ACHN (cell line): ENCODE measurements around the gene RAB7A.

Experiments
- DNase-seq: peaks from one replicate; pipeline ENCODE4 v3.0.0-alpha.2; 2015
- in situ Hi-C: cut with HindIII; loops from 2 replicates; pipeline ENCODE4 v1.10.0; 2017; ENCODE audit warnings: low sequenced_read_pairs, low pct_ligation_motif_present, low pct_unique_long_range_greater_than_20kb

RAB7A gene

GRCh38 chr3:128782282-128783146 lies 56.5 kb downstream of the RAB7A start:
- DNase-seq: no peak
- in situ Hi-C loops: no loop called here

- in situ Hi-C loops: no loop called here
- DNase-seq: no peak
Observed at GRCh38 chr3:128783774-128784173, 57.8 kb downstream of the RAB7A start.

- in situ Hi-C loops: no loop called here
- peak; percentile 72 for DNase-seq
Observed at GRCh38 chr3:128784232-128784631, 58.2 kb downstream of the RAB7A start.

- in situ Hi-C loops: no loop called here
- peak; percentile 45 for DNase-seq
Observed at GRCh38 chr3:128784843-128785242, 58.9 kb downstream of the RAB7A start.

GRCh38 chr3:128786434-128787020 lies 60.5 kb downstream of the RAB7A start:
- in situ Hi-C loops: no loop called here
- DNase-seq: peak; percentile 41

GRCh38 chr3:128787256-128788253 lies 61.6 kb downstream of the RAB7A start:
- DNase-seq: peak; percentile 64
- in situ Hi-C loops: no loop called here

- in situ Hi-C loops: no loop called here
- DNase-seq: no peak
Observed at GRCh38 chr3:128788268-128788869, 62.4 kb downstream of the RAB7A start.

GRCh38 chr3:128794067-128794768 lies 68.2 kb downstream of the RAB7A start:
- peak; percentile 30 for DNase-seq
- in situ Hi-C loops: no loop called here

- in situ Hi-C loops: no loop called here
- DNase-seq: peak; percentile 58
Observed at GRCh38 chr3:128794770-128795649, 69.0 kb downstream of the RAB7A start.

- no peak for DNase-seq
- in situ Hi-C loops: no loop called here
Observed at GRCh38 chr3:128799653-128800052, 73.7 kb downstream of the RAB7A start.

- no peak for DNase-seq
Observed at GRCh38 chr3:128800241-128801187, 74.5 kb downstream of the RAB7A start.

GRCh38 chr3:128801779-128802380 lies 75.9 kb downstream of the RAB7A start:
- in situ Hi-C loops: no loop called here
- no peak for DNase-seq

More at GRCh38 chr3:128800241-128801187, 74.5 kb downstream of the RAB7A start:
- in situ Hi-C loops: no loop called here

- in situ Hi-C loops: no loop called here
Observed at GRCh38 chr3:128803307-128803706, 77.3 kb downstream of the RAB7A start.

GRCh38 chr3:128804017-128804810 lies 78.2 kb downstream of the RAB7A start:
- in situ Hi-C loops: no loop called here
- DNase-seq: peak; percentile 59

More at GRCh38 chr3:128803307-128803706, 77.3 kb downstream of the RAB7A start:
- DNase-seq: no peak

- no peak for DNase-seq
- in situ Hi-C loops: no loop called here
Observed at GRCh38 chr3:128804811-128805155, 78.8 kb downstream of the RAB7A start.
